Stimulated activated CD8-positive, alpha-beta memory T cell treated with anti-CD3 and anti-CD28 coated beads, Interleukin-7, amount 100 ng/mL, for 48 hours (primary cell): Measurements from ENCODE around the gene HIVEP3.
A peak's percentile ranks its signal among the peaks of the same experiment; 100 is the strongest.

Experiments
- DNase-seq, 2 donors: peaks; one replicate each; pipeline ENCODE4 v3.0.0-alpha.2; 2020; ENCODE audit warnings: low read depth in 1 of 2; ENCODE audit errors: extremely low read depth in 1 of 2

Gene HIVEP3

GRCh38 chr1:41739061-41739955 lies 179.4 kb downstream of the HIVEP3 start:
- DNase-seq, result peak; percentile 71 to 91

- DNase-seq, result no peak
Observed at GRCh38 chr1:41738475-41738874, 180.2 kb downstream of the HIVEP3 start.

GRCh38 chr1:41738006-41738405 lies 180.7 kb downstream of the HIVEP3 start:
- DNase-seq, result no peak

GRCh38 chr1:41735631-41736260 lies 183.0 kb downstream of the HIVEP3 start:
- DNase-seq, result no peak

- no peak for DNase-seq
Observed at GRCh38 chr1:41735139-41735538, 183.6 kb downstream of the HIVEP3 start.

GRCh38 chr1:41734201-41734970 lies 184.3 kb downstream of the HIVEP3 start:
- DNase-seq, result no peak

- DNase-seq, result no peak
Observed at GRCh38 chr1:41733725-41734124, 185.0 kb downstream of the HIVEP3 start.

- no peak for DNase-seq
Observed at GRCh38 chr1:41733021-41733420, 185.7 kb downstream of the HIVEP3 start.

- no peak for DNase-seq
Observed at GRCh38 chr1:41731516-41732030, 187.1 kb downstream of the HIVEP3 start.

- no peak for DNase-seq
Observed at GRCh38 chr1:41730806-41731205, 187.9 kb downstream of the HIVEP3 start.

- DNase-seq, result peak; percentile 73 to 84
Observed at GRCh38 chr1:41728403-41729202, 190.1 kb downstream of the HIVEP3 start.

- DNase-seq, result no peak
Observed at GRCh38 chr1:41727749-41728115, 191.0 kb downstream of the HIVEP3 start.

- no peak for DNase-seq
Observed at GRCh38 chr1:41726899-41727748, 191.6 kb downstream of the HIVEP3 start.

- DNase-seq, result no peak
Observed at GRCh38 chr1:41726292-41726691, 192.4 kb downstream of the HIVEP3 start.

GRCh38 chr1:41724926-41725325 lies 193.8 kb downstream of the HIVEP3 start:
- no peak for DNase-seq

GRCh38 chr1:41724248-41724647 lies 194.5 kb downstream of the HIVEP3 start:
- DNase-seq, result no peak

GRCh38 chr1:41723786-41724185 lies 194.9 kb downstream of the HIVEP3 start:
- no peak for DNase-seq

GRCh38 chr1:41722184-41722583 lies 196.5 kb downstream of the HIVEP3 start:
- DNase-seq, result no peak

GRCh38 chr1:41720861-41721410 lies 197.8 kb downstream of the HIVEP3 start:
- DNase-seq, result no peak
